K562 (cell line): Measurements from ENCODE around the gene ADAMTS6. TPM values are rescaled to one million over a fixed set of nuclear protein-coding genes. Genes with fewer than 3 reads are reported as not detected.

Experiments used
- EGR1 ChIP-seq: fragments of 450-650 bp; conservative IDR thresholded peaks from 2 replicates; pipeline ENCODE4 v1.6.1; 2017; ENCODE audit warnings: mild to moderate bottlenecking
- FIP1L1 ChIP-seq: fragments of 200-400 bp; formaldehyde crosslinking; IDR thresholded peaks from 2 replicates; pipeline ENCODE4 v1.6.1; 2018; ENCODE audit warnings: mild to moderate bottlenecking, low read depth, low read length; ENCODE audit not compliant: poor library complexity, severe bottlenecking
- FOXA1 ChIP-seq: fragments of 450-650 bp; IDR thresholded peaks from 2 replicates; pipeline ENCODE4 v1.6.1; 2016; ENCODE audit warnings: mild to moderate bottlenecking, borderline replicate concordance
- HBP1 ChIP-seq: fragments of 450-650 bp; formaldehyde crosslinking; IDR thresholded peaks from 2 replicates; pipeline ENCODE4 v1.4.0; 2022; ENCODE audit warnings: missing genetic modification characterization
- MAZ ChIP-seq, 2 experiments: fragments of 450-650 bp in 1 of 2; sonication (generic) in 1 of 2; formaldehyde crosslinking; IDR thresholded peaks in 1 of 2; conservative IDR thresholded peaks in 1 of 2; 2 replicates each; pipeline versions ENCODE4 v1.4.0 to v1.5.0; 2020; ENCODE audit warnings: mild to moderate bottlenecking in 1 of 2, missing genetic modification reagents in 1 of 2
- NCOA2 ChIP-seq, 2 experiments: fragments of 450-650 bp; IDR thresholded peaks; 2 replicates each; pipeline ENCODE4 v1.6.1; 2018; ENCODE audit warnings: mild to moderate bottlenecking in 2 of 2, moderate library complexity in 1 of 2; ENCODE audit not compliant: partially characterized antibody in 2 of 2
- RFX5 ChIP-seq: IDR thresholded peaks from 2 replicates; pipeline ENCODE4 v1.6.1; 2011; ENCODE audit warnings: low read depth, mild to moderate bottlenecking, improper control_type of control experiment, low read length
- RREB1 ChIP-seq: fragments of 250-450 bp; sonication (Bioruptor Pico); IDR thresholded peaks from 2 replicates; pipeline ENCODE4 v1.4.0; 2020
- TAF15 ChIP-seq: fragments of 200-400 bp; formaldehyde crosslinking; IDR thresholded peaks from 2 replicates; pipeline ENCODE4 v1.6.1; 2017; ENCODE audit warnings: mild to moderate bottlenecking, low read depth, low read length, moderate library complexity
- THAP12 ChIP-seq: fragments of 250-450 bp; sonication (Bioruptor Pico); IDR thresholded peaks from 2 replicates; pipeline ENCODE4 v1.9.0; 2021; ENCODE audit warnings: mild to moderate bottlenecking, inconsistent platforms
- ZNF121 ChIP-seq: sonication (generic); formaldehyde crosslinking; conservative IDR thresholded peaks from 2 replicates; pipeline ENCODE4 v1.8.0; 2022; ENCODE audit warnings: missing genetic modification reagents
- ZNF175 ChIP-seq: fragments of 200-800 bp; sonication (Bioruptor generic); IDR thresholded peaks from 2 replicates; pipeline ENCODE4 v1.6.1; 2016; ENCODE audit warnings: low read depth, mild to moderate bottlenecking, missing genetic modification characterization, missing compliant biosample characterization
- ZNF232 ChIP-seq: sonication (generic); formaldehyde crosslinking; IDR thresholded peaks from 2 replicates; pipeline ENCODE4 v1.8.0; 2022; ENCODE audit warnings: mild to moderate bottlenecking, missing genetic modification reagents
- ZNF239 ChIP-seq: fragments of 250-450 bp; sonication (Bioruptor Pico); IDR thresholded peaks from 2 replicates; pipeline ENCODE4 v1.4.0; 2020; ENCODE audit warnings: mild to moderate bottlenecking
- polyA plus RNA-seq, 8 experiments: library from polyadenylated mRNA; depleted of rRNA in 4 of 8; stranded (reverse) in 5 of 8; unstranded in 3 of 8; fragments of >200 nt; fragmentation: Nextera tagmentation in 2 of 8; fragmentation: Illumina TruSeq in 1 of 8; extraction: Ambion mirVana in 2 of 8; extraction: Trizol in 1 of 8; gene quantifications; 2 replicates each; pipeline versions ENCODE4 v1.2.1 to v1.2.3, GENCODE V29; 2011 to 2014; ENCODE audit warnings: inconsistent platforms in 1 of 8, missing spikeins in 1 of 8
- total RNA-seq, 7 experiments: library from RNA; depleted of rRNA in 6 of 7; stranded (reverse); fragments of >200 nt in 6 of 7; fragmentation: Illumina TruSeq in 2 of 7; extraction: Trizol in 2 of 7; gene quantifications; 2 replicates each; pipeline versions ENCODE4 v1.2.1 to v1.2.3, GENCODE V29; 2011 to 2021; ENCODE audit warnings: low replicate concordance in 1 of 7
- TF ChIP-seq, protein P1 (sequence below), 2 experiments: fragments of 200-800 bp in 1 of 2; sonication (Bioruptor generic) in 1 of 2; sonication (generic) in 1 of 2; formaldehyde crosslinking in 1 of 2; IDR thresholded peaks in 1 of 2; conservative IDR thresholded peaks in 1 of 2; 2 replicates each; pipeline versions ENCODE4 v1.5.0 to v1.6.1; 2016 to 2020; ENCODE audit warnings: missing compliant biosample characterization in 1 of 2, missing genetic modification characterization in 1 of 2, missing genetic modification reagents in 1 of 2

ADAMTS6 gene
- total and polyA plus RNA-seq, 9 of the 15 experiments (the other 6 are each of a cell fraction or from before 2014, with no cell fraction given), result 0.57 to 5.3 (median 1.5) TPM

GRCh38 chr5:65121880-65122436, 359.8 kb downstream of the ADAMTS6 start (continued):
- TF ChIP-seq RREB1 (CRISPR knock-in tag) (no peak), MAZ (CRISPR knock-in tag; conservative IDR thresholded peaks at IDR 0.05 in 1 of 2, IDR thresholded peaks at IDR 0.05 in 1 of 2) (0 out of 4 replicates have a peak, but pooled peaks have one; percentile 17 to 37), ZNF121 (CRISPR knock-in tag) (no peak), EGR1 (peak; percentile 81), RFX5 (no peak), NCOA2 (IDR thresholded peaks at IDR 0.05; ENCODE audit: partially characterized antibody in 2 of 2) (no peak), ZNF239 (no peak), FIP1L1 (no peak), ZNF175 (CRISPR knock-in tag) (peak; percentile 95), ZNF232 (0 out of 2 replicates have a peak, but pooled peaks have one; percentile 67), THAP12 (CRISPR knock-in tag) (no peak), HBP1 (CRISPR knock-in tag) (0 out of 2 replicates have a peak, but pooled peaks have one; percentile 34), FOXA1 (no peak), TAF15 (no peak)
- TF ChIP-seq, protein P1, sequence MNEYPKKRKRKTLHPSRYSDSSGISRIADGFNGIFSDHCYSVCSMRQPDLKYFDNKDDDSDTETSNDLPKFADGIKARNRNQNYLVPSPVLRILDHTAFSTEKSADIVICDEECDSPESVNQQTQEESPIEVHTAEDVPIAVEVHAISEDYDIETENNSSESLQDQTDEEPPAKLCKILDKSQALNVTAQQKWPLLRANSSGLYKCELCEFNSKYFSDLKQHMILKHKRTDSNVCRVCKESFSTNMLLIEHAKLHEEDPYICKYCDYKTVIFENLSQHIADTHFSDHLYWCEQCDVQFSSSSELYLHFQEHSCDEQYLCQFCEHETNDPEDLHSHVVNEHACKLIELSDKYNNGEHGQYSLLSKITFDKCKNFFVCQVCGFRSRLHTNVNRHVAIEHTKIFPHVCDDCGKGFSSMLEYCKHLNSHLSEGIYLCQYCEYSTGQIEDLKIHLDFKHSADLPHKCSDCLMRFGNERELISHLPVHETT (CRISPR knock-in tag; conservative IDR thresholded peaks at IDR 0.05 in 1 of 2, IDR thresholded peaks at IDR 0.05 in 1 of 2), result peak in 1 of 2 experiments; percentile 60; a peak in 2 of 4 replicates
